ENCODE data around the gene SGTB.
A peak's percentile ranks its signal among the peaks of the same experiment; 100 is the strongest.

The SGTB gene

GRCh38 chr5:65721720-65722574 lies at the start of gene SGTB, which contains the start of gene NLN:
SGTB (minus strand) TSS chr5:65722109; CDS start chr5:65720807, 1,302 bp downstream.
NLN (plus strand) TSS chr5:65722205; CDS start chr5:65722374, 169 bp downstream.
- FAIRE-seq = no peak

- FAIRE-seq = no peak
These were observed 49.4 kb upstream of the SGTB start for GRCh38 chr5:65771266-65771665.

GRCh38 chr5:65769539-65769938 lies 47.6 kb upstream of the SGTB start:
- FAIRE-seq = no peak

GRCh38 chr5:65768723-65769346 lies 46.9 kb upstream of the SGTB start:
- no peak for FAIRE-seq

- no peak for FAIRE-seq
These were observed 45.7 kb upstream of the SGTB start for GRCh38 chr5:65767565-65767964.

- FAIRE-seq = no peak
These were observed 44.9 kb upstream of the SGTB start for GRCh38 chr5:65766781-65767180.

- FAIRE-seq = no peak
These were observed 44.3 kb upstream of the SGTB start for GRCh38 chr5:65766175-65766574.

GRCh38 chr5:65765582-65765981 lies 43.7 kb upstream of the SGTB start:
- FAIRE-seq = no peak

- FAIRE-seq = no peak
These were observed 40.3 kb upstream of the SGTB start for GRCh38 chr5:65762234-65762633.

GRCh38 chr5:65760504-65761275 lies 38.8 kb upstream of the SGTB start:
- FAIRE-seq = no peak

GRCh38 chr5:65758546-65759144 lies 36.7 kb upstream of the SGTB start:
- no peak for FAIRE-seq

GRCh38 chr5:65753189-65753588 lies 31.3 kb upstream of the SGTB start:
- FAIRE-seq = no peak

- no peak for FAIRE-seq
These were observed 29.0 kb upstream of the SGTB start for GRCh38 chr5:65750938-65751337.

GRCh38 chr5:65749956-65750355 lies 28.0 kb upstream of the SGTB start:
- no peak for FAIRE-seq

GRCh38 chr5:65749221-65749844 lies 27.4 kb upstream of the SGTB start:
- no peak for FAIRE-seq

- peak; percentile 48 for FAIRE-seq
These were observed 20.8 kb upstream of the SGTB start for GRCh38 chr5:65742565-65743231.

- no peak for FAIRE-seq
These were observed 17.3 kb upstream of the SGTB start for GRCh38 chr5:65739162-65739561.

- no peak for FAIRE-seq
These were observed 16.4 kb upstream of the SGTB start for GRCh38 chr5:65738305-65738704.

- no peak for FAIRE-seq
These were observed 15.9 kb upstream of the SGTB start for GRCh38 chr5:65737842-65738241.

GRCh38 chr5:65736011-65736410 lies 14.1 kb upstream of the SGTB start:
- FAIRE-seq = no peak

- FAIRE-seq = no peak
These were observed 13.0 kb upstream of the SGTB start for GRCh38 chr5:65734921-65735320.

All from endometrium (tissue), 2 donors.